DND-41 (cell line): ENCODE data around the gene CXCR5.

ENCODE experiments used
- EZH2 ChIP-seq: IDR thresholded peaks from 3 replicates; pipeline ENCODE4 v1.6.1; 2012; ENCODE audit warnings: borderline replicate concordance, low read depth, mild to moderate bottlenecking, moderate library complexity, low read length, inconsistent platforms; ENCODE audit not compliant: severe bottlenecking
- TF ChIP-seq, protein P1 (sequence below): IDR thresholded peaks from 2 replicates; pipeline ENCODE4 v1.5.1; 2012; ENCODE audit warnings: borderline replicate concordance, low read length, moderate library complexity, mild to moderate bottlenecking; ENCODE audit not compliant: poor library complexity, severe bottlenecking; ENCODE audit errors: extremely low read depth

DNA sequence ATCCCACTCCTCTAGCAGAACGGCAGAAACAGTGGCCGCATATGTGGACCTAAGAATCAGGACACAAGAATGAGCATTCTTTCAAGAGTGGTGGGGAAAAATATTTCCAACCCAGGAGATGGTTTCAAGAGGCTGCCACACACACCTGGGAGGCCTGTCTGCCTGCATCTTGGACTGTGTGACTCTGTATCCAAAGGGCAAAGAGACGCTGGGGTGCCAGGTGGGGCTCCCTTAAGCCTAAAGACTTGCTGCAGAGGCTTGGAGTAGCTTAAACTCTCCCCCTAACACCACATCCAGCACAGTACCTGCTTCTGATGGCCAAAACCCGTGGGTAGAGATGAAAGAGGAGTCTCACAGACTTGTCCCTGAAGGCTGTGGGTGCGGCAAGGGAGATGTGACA is 3.5 kb downstream of the CXCR5 start:
- TF ChIP-seq, protein P1, sequence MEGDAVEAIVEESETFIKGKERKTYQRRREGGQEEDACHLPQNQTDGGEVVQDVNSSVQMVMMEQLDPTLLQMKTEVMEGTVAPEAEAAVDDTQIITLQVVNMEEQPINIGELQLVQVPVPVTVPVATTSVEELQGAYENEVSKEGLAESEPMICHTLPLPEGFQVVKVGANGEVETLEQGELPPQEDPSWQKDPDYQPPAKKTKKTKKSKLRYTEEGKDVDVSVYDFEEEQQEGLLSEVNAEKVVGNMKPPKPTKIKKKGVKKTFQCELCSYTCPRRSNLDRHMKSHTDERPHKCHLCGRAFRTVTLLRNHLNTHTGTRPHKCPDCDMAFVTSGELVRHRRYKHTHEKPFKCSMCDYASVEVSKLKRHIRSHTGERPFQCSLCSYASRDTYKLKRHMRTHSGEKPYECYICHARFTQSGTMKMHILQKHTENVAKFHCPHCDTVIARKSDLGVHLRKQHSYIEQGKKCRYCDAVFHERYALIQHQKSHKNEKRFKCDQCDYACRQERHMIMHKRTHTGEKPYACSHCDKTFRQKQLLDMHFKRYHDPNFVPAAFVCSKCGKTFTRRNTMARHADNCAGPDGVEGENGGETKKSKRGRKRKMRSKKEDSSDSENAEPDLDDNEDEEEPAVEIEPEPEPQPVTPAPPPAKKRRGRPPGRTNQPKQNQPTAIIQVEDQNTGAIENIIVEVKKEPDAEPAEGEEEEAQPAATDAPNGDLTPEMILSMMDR = no peak
- no peak for TF ChIP-seq EZH2
